ENCODE data around the gene ARIH1. TPM values are rescaled to one million over a fixed set of nuclear protein-coding genes. Genes with fewer than 3 reads are reported as not detected.
A peak's percentile ranks its signal among the peaks of the same experiment; 100 is the strongest.

The ARIH1 gene
- total RNA-seq, 1 donor from 2014 or later: 172 TPM

DNA sequence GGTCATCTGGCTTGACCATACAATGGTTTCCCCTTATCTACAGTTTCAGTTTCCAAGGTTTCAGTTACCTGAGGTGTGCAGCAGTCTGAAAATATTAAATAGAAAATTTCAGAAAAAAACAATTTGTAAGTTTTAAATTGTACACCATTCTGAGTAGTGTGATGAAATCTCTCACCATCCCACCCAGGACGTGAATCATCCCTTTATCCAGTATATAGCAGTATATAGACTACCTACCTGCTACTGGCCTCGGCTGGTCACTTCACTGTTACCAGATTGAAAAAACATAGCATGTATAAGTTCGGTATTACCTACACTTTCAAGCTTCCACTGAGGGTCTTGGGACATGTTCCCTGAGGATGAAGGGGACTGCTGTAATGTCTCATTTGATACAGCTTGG is 12.0 kb downstream of the ARIH1 start:
- Mint-ChIP-seq H3K36me3 (ENCODE audit: unreplicated experiment) (peaks cover 5% of the 10 kb centered on the region), H3K4me3 (ENCODE audit: unreplicated experiment) (no peak overlapping the region), H3K27me3 (ENCODE audit: unreplicated experiment) (no peaks in the 10 kb centered on the region), H3K27ac (ENCODE audit: unreplicated experiment) (no peak overlapping the region), H3K9me3 (ENCODE audit: unreplicated experiment) (peaks cover 6% of the 10 kb centered on the region), H3K4me1 (ENCODE audit: unreplicated experiment) (peaks cover 35% of the 10 kb centered on the region)
- no peak for TF ChIP-seq CTCF (IDR thresholded peaks at IDR 0.05)
- no peak for DNase-seq (ENCODE audit: extremely low spot score, unreplicated experiment)

DNA sequence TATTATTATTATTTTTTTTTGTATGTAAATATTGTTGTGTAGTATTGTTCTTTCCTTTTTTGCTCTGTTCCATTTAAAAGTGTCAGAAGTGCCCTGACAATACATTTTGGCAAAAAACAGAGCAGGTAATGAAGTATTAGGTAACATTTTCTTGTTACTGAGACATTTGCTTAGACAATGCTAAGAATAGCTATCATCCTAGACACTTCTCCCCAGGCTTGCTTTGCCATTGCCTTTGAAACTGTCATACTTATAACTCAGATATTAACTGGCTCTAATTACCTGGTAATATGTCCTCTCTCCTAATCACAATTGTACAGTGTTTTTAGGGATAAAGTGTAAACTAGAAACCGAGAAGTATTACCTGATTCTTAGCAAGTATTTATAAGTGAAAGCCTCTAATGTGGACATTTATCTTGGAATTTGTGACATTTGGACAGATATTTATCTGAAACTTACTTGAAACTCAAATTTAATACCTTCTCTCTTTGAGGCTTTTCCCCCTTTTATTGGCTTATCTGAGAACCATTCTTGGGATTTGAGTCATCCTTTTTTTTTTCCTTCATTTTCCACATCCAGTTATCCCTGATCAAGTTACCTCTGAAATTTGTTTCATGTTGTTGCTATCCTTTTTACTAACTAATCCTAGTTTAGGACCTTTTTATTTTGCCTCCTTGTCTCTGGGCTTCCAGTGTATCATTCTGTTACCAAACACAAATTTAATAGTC is 13.1 kb downstream of the ARIH1 start:
- peaks cover 4% of the 10 kb centered on the region for H3K36me3 Mint-ChIP-seq (ENCODE audit: unreplicated experiment)
- peak overlapping the region; percentile 17 for H3K27ac Mint-ChIP-seq (ENCODE audit: unreplicated experiment)
- peaks cover 6% of the 10 kb centered on the region for H3K9me3 Mint-ChIP-seq (ENCODE audit: unreplicated experiment)
- H3K27me3 Mint-ChIP-seq (ENCODE audit: unreplicated experiment): no peaks in the 10 kb centered on the region
- no peak overlapping the region for H3K4me3 Mint-ChIP-seq (ENCODE audit: unreplicated experiment)
- peaks cover 36% of the 10 kb centered on the region for H3K4me1 Mint-ChIP-seq (ENCODE audit: unreplicated experiment)
- no peak for TF ChIP-seq CTCF (IDR thresholded peaks at IDR 0.05)
- no peak for DNase-seq (ENCODE audit: extremely low spot score, unreplicated experiment)

- Mint-ChIP-seq H3K36me3 (ENCODE audit: unreplicated experiment) (peaks cover 4% of the 10 kb centered on the region), H3K4me1 (ENCODE audit: unreplicated experiment) (peaks cover 34% of the 10 kb centered on the region), H3K4me3 (ENCODE audit: unreplicated experiment) (no peak overlapping the region), H3K27ac (ENCODE audit: unreplicated experiment) (no peak overlapping the region), H3K27me3 (ENCODE audit: unreplicated experiment) (no peaks in the 10 kb centered on the region), H3K9me3 (ENCODE audit: unreplicated experiment) (peaks cover 6% of the 10 kb centered on the region)
- no peak for DNase-seq (ENCODE audit: extremely low spot score, unreplicated experiment)
- TF ChIP-seq CTCF (IDR thresholded peaks at IDR 0.05): no peak
Observed at GRCh38 chr15:72488558-72488957, 14.4 kb downstream of the ARIH1 start.

DNA sequence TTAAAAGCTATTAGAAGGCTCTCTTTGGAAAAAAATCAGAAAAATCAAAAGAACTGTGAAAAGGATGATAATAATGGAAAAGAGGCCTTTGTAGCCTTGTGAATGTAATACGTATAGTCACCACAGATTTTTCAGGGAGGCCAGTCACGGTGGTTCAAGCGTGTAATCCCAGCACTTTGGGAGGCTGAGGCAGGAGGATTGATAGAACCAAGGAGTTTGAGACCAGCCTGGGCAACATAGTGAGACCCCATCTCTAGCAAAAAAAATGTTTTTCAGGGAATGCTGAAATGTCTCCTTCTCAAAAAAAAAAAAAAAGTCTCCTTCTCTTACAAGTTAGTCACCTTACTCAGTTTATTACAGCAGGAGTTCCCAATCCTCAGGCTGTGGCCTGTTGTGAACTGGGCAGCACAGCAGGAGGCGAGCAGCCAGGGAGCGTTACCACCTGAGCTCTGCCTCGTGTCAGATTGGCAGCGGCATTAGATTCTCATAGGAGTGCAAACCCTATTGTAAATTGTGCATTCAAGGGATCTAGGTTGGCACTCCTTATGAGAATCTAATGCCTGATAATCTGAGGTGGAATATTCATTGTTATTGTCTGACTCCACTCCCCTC is 15.9 kb downstream of the ARIH1 start:
- TF ChIP-seq CTCF (IDR thresholded peaks at IDR 0.05): no peak
- Mint-ChIP-seq H3K9me3 (ENCODE audit: unreplicated experiment) (peaks cover 2% of the 10 kb centered on the region), H3K4me3 (ENCODE audit: unreplicated experiment) (no peak overlapping the region), H3K27ac (ENCODE audit: unreplicated experiment) (no peak overlapping the region), H3K27me3 (ENCODE audit: unreplicated experiment) (no peaks in the 10 kb centered on the region), H3K36me3 (ENCODE audit: unreplicated experiment) (peaks cover 3% of the 10 kb centered on the region), H3K4me1 (ENCODE audit: unreplicated experiment) (peaks cover 45% of the 10 kb centered on the region)
- DNase-seq (ENCODE audit: extremely low spot score, unreplicated experiment): no peak

- Mint-ChIP-seq H3K4me1 (ENCODE audit: unreplicated experiment) (peaks cover 54% of the 10 kb centered on the region), H3K4me3 (ENCODE audit: unreplicated experiment) (no peak overlapping the region), H3K27me3 (ENCODE audit: unreplicated experiment) (no peaks in the 10 kb centered on the region), H3K9me3 (ENCODE audit: unreplicated experiment) (no peaks in the 10 kb centered on the region), H3K36me3 (ENCODE audit: unreplicated experiment) (no peaks in the 10 kb centered on the region), H3K27ac (ENCODE audit: unreplicated experiment) (no peak overlapping the region)
- no peak for DNase-seq (ENCODE audit: extremely low spot score, unreplicated experiment)
- TF ChIP-seq CTCF (IDR thresholded peaks at IDR 0.05): no peak
Observed at GRCh38 chr15:72491768-72492167, 17.6 kb downstream of the ARIH1 start.

Data from osteocyte (in vitro differentiated cells).